ENCODE data around the gene TC2N. TPM values are rescaled to one million over a fixed set of nuclear protein-coding genes. Genes with fewer than 3 reads are reported as not detected.
"Not testable (repeated sequence)": the region's sequence is repeated elsewhere in the genome, so short reads cannot be mapped to it uniquely, and the experiment has no call there.

TC2N gene
- total RNA-seq, 2 experiments from 2014 or later: 180 to 195 TPM

DNA sequence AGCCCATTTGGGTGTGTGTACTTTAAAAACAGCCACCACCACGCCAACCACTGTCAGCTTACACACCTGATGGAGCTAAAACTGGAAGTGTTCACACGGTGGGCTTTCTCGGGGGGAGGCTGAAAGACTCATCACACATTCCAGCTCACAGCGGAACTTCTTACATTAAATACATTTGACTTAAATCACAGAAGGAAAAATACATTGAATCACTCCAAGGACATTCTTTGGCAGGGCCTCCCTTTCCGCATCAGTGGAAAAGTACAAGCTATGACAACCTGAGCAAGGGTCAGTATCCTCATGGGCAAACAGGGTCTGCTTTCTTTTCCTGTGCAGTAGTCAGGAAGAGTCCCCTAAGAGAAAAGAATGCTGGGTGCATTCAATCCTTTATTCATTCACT is 31.0 kb upstream of the TC2N start:
- no peak for DNase-seq
- Mint-ChIP-seq H3K36me3 (ENCODE audit: low read depth) (no peaks in the 10 kb centered on the region), H3K4me1 (peaks cover 11% of the 10 kb centered on the region), H3K27me3 (no peaks in the 10 kb centered on the region), H3K27ac (no peak overlapping the region), H3K9me3 (no peaks in the 10 kb centered on the region), H3K4me3 (no peak overlapping the region)
- POLR2A ChIA-PET: interaction anchor here (1.5 to 1.8 kb wide), 2 partner anchors 32 to 63 kb away, joined by 4 to 7 read pairs; partner anchors contain the start of gene TC2N
- CTCF ChIA-PET: interaction anchor here (1.3 kb wide), 1 partner anchor 13 kb away, joined by 5 read pairs; no protein-coding TSS in a partner anchor

- H3K27ac Mint-ChIP-seq; H3K9me3 Mint-ChIP-seq; H3K36me3 Mint-ChIP-seq (ENCODE audit: low read depth); H3K27me3 Mint-ChIP-seq; CTCF ChIA-PET; DNase-seq; H3K4me3 Mint-ChIP-seq: not testable (repeated sequence)
- POLR2A ChIA-PET: interaction anchor here (1.8 kb wide), 1 partner anchor 31 kb away, joined by 7 read pairs; the partner anchor contains the start of gene TC2N
- peaks cover 17% of the 10 kb centered on the region for H3K4me1 Mint-ChIP-seq
Observed at GRCh38 chr14:91897716-91898115, 30.4 kb upstream of the TC2N start.

GRCh38 chr14:91897106-91897701 is 29.9 kb upstream of the TC2N start:
- Mint-ChIP-seq H3K36me3 (ENCODE audit: low read depth) (no peaks in the 10 kb centered on the region), H3K4me3 (no peak overlapping the region), H3K27me3 (no peaks in the 10 kb centered on the region), H3K4me1 (peaks cover 20% of the 10 kb centered on the region), H3K9me3 (no peaks in the 10 kb centered on the region), H3K27ac (no peak overlapping the region)
- POLR2A ChIA-PET: no interaction called here
- DNase-seq: no peak
- CTCF ChIA-PET: interaction anchor here (0.9 to 2.1 kb wide), 2 partner anchors 14 to 30 kb away, joined by 3 to 5 read pairs; partner anchors contain the start of gene TC2N

GRCh38 chr14:91896419-91896818 is 29.1 kb upstream of the TC2N start:
- peaks cover 23% of the 10 kb centered on the region for H3K4me1 Mint-ChIP-seq
- H3K27ac Mint-ChIP-seq: no peak overlapping the region
- H3K27me3 Mint-ChIP-seq: no peaks in the 10 kb centered on the region
- no peaks in the 10 kb centered on the region for H3K36me3 Mint-ChIP-seq (ENCODE audit: low read depth)
- ChIA-PET POLR2A (interaction anchor here (1.1 to 1.9 kb wide), 2 partner anchors 23 to 29 kb away, joined by 3 to 11 read pairs; partner anchors contain the start of gene TC2N), CTCF (interaction anchor here (0.9 to 2.1 kb wide), 2 partner anchors 15 to 30 kb away, joined by 3 to 5 read pairs; partner anchors contain the start of gene TC2N)
- DNase-seq: no peak
- no peaks in the 10 kb centered on the region for H3K9me3 Mint-ChIP-seq
- H3K4me3 Mint-ChIP-seq: no peak overlapping the region

GRCh38 chr14:91893669-91894068 is 26.3 kb upstream of the TC2N start:
- Mint-ChIP-seq H3K27me3 (no peaks in the 10 kb centered on the region), H3K4me1 (peaks cover 40% of the 10 kb centered on the region), H3K4me3 (no peak overlapping the region), H3K9me3 (no peaks in the 10 kb centered on the region), H3K36me3 (ENCODE audit: low read depth) (no peaks in the 10 kb centered on the region), H3K27ac (peak overlapping the region; percentile 40)
- no peak for DNase-seq
- CTCF ChIA-PET: interaction anchor here (1.1 to 1.8 kb wide), 3 partner anchors 18 to 212 kb away, joined by 4 to 6 read pairs (median 5); partner anchors contain the start of gene ATXN3
- POLR2A ChIA-PET: no interaction called here

- ChIA-PET CTCF (interaction anchor here (1.1 to 1.8 kb wide), 6 partner anchors 10 to 213 kb away, joined by 3 to 8 read pairs (median 4); partner anchors contain the start of gene ATXN3), POLR2A (interaction anchor here (0.9 kb wide), 1 partner anchor 25 kb away, joined by 3 read pairs; the partner anchor contains the start of gene TC2N)
- Mint-ChIP-seq H3K27ac (no peak overlapping the region), H3K4me1 (peaks cover 40% of the 10 kb centered on the region), H3K36me3 (ENCODE audit: low read depth) (no peaks in the 10 kb centered on the region), H3K27me3 (no peaks in the 10 kb centered on the region), H3K4me3 (no peak overlapping the region), H3K9me3 (no peaks in the 10 kb centered on the region)
- no peak for DNase-seq
Observed at GRCh38 chr14:91893007-91893406, 25.7 kb upstream of the TC2N start.

DNA sequence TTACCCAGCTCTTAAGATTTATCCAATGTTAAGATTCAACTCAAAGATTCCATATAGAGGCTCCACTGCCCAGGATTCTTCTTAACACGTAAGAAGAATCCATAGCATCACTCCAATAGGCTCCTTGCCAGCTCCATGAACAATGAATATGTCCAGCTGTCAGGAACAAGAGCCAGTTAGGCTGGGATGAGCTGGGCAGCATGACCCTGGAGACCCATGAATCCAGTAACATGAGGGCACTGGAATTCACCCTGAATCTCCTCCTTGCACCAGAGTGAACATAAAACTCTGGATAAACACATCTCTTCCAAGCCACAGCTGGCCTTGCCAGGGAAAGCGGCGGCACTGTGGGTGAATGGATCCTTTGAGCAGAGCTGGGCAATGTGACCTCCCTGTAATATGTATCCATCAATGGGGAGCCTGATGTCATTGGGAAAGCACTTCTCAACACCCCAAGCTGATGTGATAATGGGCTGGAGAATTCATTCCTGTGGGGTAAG is 24.4 kb upstream of the TC2N start:
- POLR2A ChIA-PET: interaction anchor here (0.8 to 1.5 kb wide), 2 partner anchors 18 to 25 kb away, joined by 3 to 5 read pairs; partner anchors contain the start of gene TC2N
- Mint-ChIP-seq H3K4me1 (peaks cover 42% of the 10 kb centered on the region), H3K27ac (no peak overlapping the region)

DNA sequence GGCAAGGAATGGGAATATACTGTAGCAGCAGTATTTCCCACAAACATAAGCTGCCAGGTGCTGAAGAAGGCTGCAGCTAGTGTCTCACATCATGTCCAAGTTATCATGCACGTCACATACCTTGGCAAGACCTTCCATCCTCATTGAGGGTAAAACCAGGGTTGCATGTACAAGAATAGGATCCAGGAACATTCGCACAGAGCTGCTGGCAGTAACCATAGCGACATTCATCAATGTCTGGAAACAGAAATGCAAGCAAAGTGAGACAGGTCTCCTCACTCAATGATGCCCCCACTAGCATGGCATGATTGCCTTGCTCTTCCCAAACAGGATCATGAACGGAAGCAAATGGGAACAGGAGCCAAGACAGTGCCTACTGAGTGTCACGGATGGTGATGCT is 23.8 kb upstream of the TC2N start:
- Mint-ChIP-seq H3K27me3 (no peaks in the 10 kb centered on the region), H3K27ac (no peak overlapping the region), H3K4me3 (no peak overlapping the region), H3K9me3 (no peaks in the 10 kb centered on the region), H3K4me1 (peaks cover 42% of the 10 kb centered on the region), H3K36me3 (ENCODE audit: low read depth) (no peaks in the 10 kb centered on the region)
- DNase-seq: no peak
- ChIA-PET POLR2A (interaction anchor here (1.0 to 1.5 kb wide), 2 partner anchors 20 to 24 kb away, joined by 3 to 5 read pairs; partner anchors contain the start of gene TC2N), CTCF (interaction anchor here (1.0 to 1.9 kb wide), 3 partner anchors 11 to 27 kb away, joined by 3 to 5 read pairs (median 4); partner anchors contain the start of gene TC2N)

More for the DNA sequence above, 24.4 kb upstream of the TC2N start:
- H3K4me3 Mint-ChIP-seq: no peak overlapping the region
- no peaks in the 10 kb centered on the region for H3K27me3 Mint-ChIP-seq
- CTCF ChIA-PET: interaction anchor here (0.9 to 1.9 kb wide), 6 partner anchors 14 to 33 kb away, joined by 3 to 8 read pairs (median 4); partner anchors contain the start of gene TC2N
- no peak for DNase-seq
- no peaks in the 10 kb centered on the region for H3K9me3 Mint-ChIP-seq
- no peaks in the 10 kb centered on the region for H3K36me3 Mint-ChIP-seq (ENCODE audit: low read depth)

- Mint-ChIP-seq H3K4me1 (peaks cover 40% of the 10 kb centered on the region), H3K9me3 (no peaks in the 10 kb centered on the region), H3K36me3 (ENCODE audit: low read depth) (no peaks in the 10 kb centered on the region), H3K27me3 (no peaks in the 10 kb centered on the region), H3K4me3 (no peak overlapping the region), H3K27ac (peak overlapping the region; percentile 49)
- no peak for DNase-seq
- ChIA-PET CTCF (interaction anchor here (1.4 to 1.9 kb wide), 3 partner anchors 10 to 26 kb away, joined by 3 to 5 read pairs (median 4); no protein-coding TSS in a partner anchor), POLR2A (interaction anchor here (1.0 to 3.3 kb wide), 5 partner anchors 17 to 32 kb away, joined by 3 to 13 read pairs (median 5); partner anchors contain the start of gene TC2N)
Observed at GRCh38 chr14:91890291-91890749, 23.0 kb upstream of the TC2N start.

GRCh38 chr14:91889477-91890211 is 22.3 kb upstream of the TC2N start:
- H3K36me3 Mint-ChIP-seq (ENCODE audit: low read depth): no peaks in the 10 kb centered on the region
- CTCF ChIA-PET: interaction anchor here (1.4 to 1.6 kb wide), 2 partner anchors 9 to 10 kb away, joined by 3 to 4 read pairs; no protein-coding TSS in a partner anchor
- POLR2A ChIA-PET: interaction anchor here (1.3 to 3.3 kb wide), 3 partner anchors 17 to 31 kb away, joined by 3 to 13 read pairs (median 6); partner anchors contain the start of gene TC2N
- H3K4me3 Mint-ChIP-seq: no peak overlapping the region
- DNase-seq: no peak
- H3K27ac Mint-ChIP-seq: no peak overlapping the region
- no peaks in the 10 kb centered on the region for H3K9me3 Mint-ChIP-seq
- H3K27me3 Mint-ChIP-seq: no peaks in the 10 kb centered on the region
- H3K4me1 Mint-ChIP-seq: peaks cover 40% of the 10 kb centered on the region

- Mint-ChIP-seq H3K27me3 (no peaks in the 10 kb centered on the region), H3K9me3 (no peaks in the 10 kb centered on the region), H3K4me1 (peaks cover 38% of the 10 kb centered on the region), H3K27ac (no peak overlapping the region), H3K36me3 (ENCODE audit: low read depth) (no peaks in the 10 kb centered on the region), H3K4me3 (no peak overlapping the region)
- no peak for DNase-seq
- POLR2A ChIA-PET: interaction anchor here (0.6 to 3.3 kb wide), 5 partner anchors 16 to 25 kb away, joined by 3 to 13 read pairs (median 4); partner anchors contain the start of gene TC2N
- CTCF ChIA-PET: interaction anchor here (1.6 kb wide), 1 partner anchor 10 kb away, joined by 3 read pairs; no protein-coding TSS in a partner anchor
Observed at GRCh38 chr14:91888641-91889476, 21.5 kb upstream of the TC2N start.

DNA sequence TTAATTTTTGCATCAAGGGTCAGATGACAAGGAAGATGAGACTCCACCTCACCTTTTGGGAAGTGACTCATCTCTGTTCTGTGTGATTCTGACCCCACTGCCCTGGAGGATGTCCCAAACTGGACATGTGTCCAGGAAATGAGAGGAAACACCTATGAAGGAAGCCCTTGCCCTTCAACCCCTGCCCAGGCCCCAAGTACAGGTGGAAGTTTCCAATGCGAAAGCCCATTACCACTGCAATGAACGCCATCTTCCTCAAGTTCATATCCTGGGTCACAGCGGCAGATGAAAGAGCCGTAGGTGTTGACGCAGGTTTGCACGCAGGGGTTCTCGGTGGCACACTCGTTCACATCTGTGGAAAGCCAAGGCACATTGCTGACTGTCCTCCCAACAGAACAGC is 19.6 kb upstream of the TC2N start:
- Mint-ChIP-seq H3K4me1 (peaks cover 26% of the 10 kb centered on the region), H3K27ac (no peak overlapping the region), H3K36me3 (ENCODE audit: low read depth) (no peaks in the 10 kb centered on the region), H3K4me3 (no peak overlapping the region), H3K9me3 (no peaks in the 10 kb centered on the region), H3K27me3 (no peaks in the 10 kb centered on the region)
- POLR2A ChIA-PET: no interaction called here
- DNase-seq: no peak
- CTCF ChIA-PET: no interaction called here

Measured in activated CD4-positive, alpha-beta memory T cell treated with anti-CD3 and anti-CD28 coated beads, Interleukin-2, amount 10 ng/mL, durations not matched to agents 7 days and 5 days (primary cell).